ENCODE data around the gene UMODL1.

UMODL1 gene

DNA sequence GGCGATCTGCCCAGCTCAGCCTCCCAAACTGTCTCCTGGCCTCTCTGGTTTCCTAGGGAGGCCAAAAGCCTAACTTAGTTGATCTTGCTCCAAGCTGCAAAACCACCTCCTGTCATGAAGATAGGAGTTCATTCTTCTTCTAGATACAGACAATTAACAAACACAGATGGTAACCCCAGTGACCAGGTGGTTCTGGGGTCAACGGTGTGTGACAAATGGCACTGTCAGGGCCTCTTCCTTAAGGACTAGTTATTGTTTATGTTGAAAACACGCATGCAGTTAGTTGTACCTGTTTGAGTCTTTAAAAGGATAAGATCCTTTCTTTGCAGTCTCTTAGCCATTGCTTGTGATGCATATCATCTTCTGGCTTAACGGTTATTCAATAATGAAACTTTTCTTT, 4.6 kb upstream of the UMODL1 start:
- TF ChIP-seq, protein P1, sequence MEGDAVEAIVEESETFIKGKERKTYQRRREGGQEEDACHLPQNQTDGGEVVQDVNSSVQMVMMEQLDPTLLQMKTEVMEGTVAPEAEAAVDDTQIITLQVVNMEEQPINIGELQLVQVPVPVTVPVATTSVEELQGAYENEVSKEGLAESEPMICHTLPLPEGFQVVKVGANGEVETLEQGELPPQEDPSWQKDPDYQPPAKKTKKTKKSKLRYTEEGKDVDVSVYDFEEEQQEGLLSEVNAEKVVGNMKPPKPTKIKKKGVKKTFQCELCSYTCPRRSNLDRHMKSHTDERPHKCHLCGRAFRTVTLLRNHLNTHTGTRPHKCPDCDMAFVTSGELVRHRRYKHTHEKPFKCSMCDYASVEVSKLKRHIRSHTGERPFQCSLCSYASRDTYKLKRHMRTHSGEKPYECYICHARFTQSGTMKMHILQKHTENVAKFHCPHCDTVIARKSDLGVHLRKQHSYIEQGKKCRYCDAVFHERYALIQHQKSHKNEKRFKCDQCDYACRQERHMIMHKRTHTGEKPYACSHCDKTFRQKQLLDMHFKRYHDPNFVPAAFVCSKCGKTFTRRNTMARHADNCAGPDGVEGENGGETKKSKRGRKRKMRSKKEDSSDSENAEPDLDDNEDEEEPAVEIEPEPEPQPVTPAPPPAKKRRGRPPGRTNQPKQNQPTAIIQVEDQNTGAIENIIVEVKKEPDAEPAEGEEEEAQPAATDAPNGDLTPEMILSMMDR (IDR thresholded peaks at IDR 0.05; ENCODE audit: low read depth, low read length) = no peak
- no peak for DNase-seq (ENCODE audit: extremely low read depth, low read depth)

DNA sequence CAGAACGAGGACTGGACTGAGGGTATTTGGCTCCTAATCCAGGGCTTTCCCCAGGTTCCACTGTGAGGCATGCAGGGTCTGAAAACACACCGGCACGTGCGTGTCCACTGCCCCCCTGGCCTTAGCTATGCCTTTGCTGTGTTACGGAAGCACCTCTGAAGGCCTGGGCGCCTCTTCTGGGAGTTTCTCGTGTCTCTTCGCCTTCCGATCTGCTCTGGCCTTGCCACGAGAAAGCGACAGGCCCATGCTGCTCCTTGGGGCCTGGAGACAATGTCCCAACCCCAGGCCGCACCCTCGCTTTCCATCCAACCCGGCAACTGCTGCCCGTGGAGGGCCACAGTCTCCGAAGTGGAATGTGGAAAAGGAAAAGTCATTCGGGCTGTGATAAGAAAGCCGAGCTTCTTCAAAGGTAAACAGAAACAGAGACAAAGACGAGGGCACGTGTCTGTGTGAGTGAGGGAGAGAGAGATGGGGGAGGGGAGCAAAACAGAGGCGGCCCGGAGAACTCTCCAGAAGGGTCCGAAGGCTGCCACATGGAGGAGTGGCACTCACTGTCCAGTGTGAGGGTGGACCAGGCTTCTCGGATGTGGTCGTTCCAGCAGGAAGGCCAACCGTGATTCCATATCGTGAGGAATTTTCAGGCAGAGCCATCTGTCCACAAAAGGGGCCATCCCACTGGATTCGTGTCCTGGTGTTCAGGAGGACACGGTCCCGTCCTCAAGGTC, 3.4 kb upstream of the UMODL1 start:
- TF ChIP-seq, protein P1 (IDR thresholded peaks at IDR 0.05; ENCODE audit: low read depth, low read length) = no peak
- no peak for DNase-seq (ENCODE audit: extremely low read depth, low read depth)

DNA sequence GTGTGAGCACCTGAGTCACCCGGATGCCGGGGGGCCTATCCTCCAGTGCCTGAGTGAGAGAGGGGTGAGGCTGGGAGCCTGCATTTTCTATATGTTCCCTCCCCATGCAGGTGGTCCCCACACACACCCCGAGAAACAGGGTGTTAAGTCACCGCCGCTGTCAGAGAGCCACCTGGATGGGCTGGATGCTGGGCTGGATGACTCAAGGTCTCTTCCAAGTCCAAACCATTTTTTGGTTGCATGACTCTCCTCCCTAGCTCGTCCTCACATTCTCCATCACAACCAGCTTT, 2.9 kb upstream of the UMODL1 start:
- TF ChIP-seq, protein P1 (IDR thresholded peaks at IDR 0.05; ENCODE audit: low read depth, low read length) = no peak
- no peak for DNase-seq (ENCODE audit: extremely low read depth, low read depth)

DNA sequence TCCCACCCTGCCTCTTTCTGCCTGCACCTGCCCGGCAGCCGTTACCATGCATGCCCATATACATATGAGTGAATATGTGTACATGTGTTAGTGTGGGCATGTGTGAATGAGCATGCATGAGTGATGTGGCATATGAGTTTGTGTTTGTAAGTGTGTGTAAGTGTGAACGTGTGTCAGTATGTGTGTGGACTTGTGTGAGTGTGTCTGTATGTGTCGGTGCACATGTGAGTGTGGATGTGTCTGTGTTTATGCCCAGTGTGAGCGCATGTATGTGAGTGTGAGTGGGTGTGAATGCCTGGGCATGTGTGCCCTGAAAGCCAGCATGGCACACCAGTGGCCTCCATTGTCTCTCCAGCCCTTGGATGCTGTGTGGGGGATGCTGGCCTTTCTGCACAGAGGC, 2.5 kb upstream of the UMODL1 start:
- no peak for DNase-seq (ENCODE audit: extremely low read depth, low read depth)
- TF ChIP-seq, protein P1 (IDR thresholded peaks at IDR 0.05; ENCODE audit: low read depth, low read length) = no peak

DNA sequence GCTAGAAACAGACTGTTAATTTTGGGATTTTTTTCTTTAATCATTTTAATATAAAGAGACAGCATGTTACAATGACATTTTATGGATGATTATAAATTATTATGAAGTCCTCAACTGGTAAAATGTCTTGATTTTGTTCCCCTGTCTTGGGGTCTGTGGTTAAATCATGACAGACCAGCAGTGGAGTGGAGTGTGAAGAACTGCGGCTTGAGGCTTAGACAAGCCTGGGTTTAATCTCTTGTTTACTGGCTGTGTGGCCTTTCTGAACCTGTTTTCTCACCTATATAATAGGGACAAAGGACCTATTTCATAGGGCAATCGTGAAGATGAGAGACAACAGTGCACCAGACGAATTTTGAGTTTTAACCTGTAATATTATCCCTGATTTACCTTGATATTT, 1.8 kb upstream of the UMODL1 start:
- TF ChIP-seq, protein P1 (IDR thresholded peaks at IDR 0.05; ENCODE audit: low read depth, low read length) = no peak
- DNase-seq (ENCODE audit: extremely low read depth, low read depth) = no peak

DNA sequence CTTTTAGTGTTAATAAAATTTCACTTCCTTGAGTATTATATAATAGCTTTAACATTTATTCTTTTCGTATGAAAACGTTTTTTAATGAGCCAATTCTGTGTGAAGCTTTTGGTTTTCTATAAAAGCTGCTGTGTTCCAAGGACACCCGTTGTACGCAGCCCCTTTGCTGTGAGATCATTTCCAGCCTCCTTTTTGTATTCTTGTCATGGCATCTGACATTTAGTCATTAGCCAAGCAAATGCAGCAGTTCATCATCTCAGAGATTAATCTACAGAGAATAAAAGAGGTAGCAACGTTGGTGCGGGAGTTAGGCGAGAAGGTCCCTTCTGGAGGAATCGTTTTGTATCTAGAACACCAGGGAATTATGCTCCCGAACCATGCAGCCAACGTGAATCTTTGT, 1.3 kb upstream of the UMODL1 start:
- TF ChIP-seq, protein P1 (IDR thresholded peaks at IDR 0.05; ENCODE audit: low read depth, low read length) = no peak
- no peak for DNase-seq (ENCODE audit: extremely low read depth, low read depth)

DNA sequence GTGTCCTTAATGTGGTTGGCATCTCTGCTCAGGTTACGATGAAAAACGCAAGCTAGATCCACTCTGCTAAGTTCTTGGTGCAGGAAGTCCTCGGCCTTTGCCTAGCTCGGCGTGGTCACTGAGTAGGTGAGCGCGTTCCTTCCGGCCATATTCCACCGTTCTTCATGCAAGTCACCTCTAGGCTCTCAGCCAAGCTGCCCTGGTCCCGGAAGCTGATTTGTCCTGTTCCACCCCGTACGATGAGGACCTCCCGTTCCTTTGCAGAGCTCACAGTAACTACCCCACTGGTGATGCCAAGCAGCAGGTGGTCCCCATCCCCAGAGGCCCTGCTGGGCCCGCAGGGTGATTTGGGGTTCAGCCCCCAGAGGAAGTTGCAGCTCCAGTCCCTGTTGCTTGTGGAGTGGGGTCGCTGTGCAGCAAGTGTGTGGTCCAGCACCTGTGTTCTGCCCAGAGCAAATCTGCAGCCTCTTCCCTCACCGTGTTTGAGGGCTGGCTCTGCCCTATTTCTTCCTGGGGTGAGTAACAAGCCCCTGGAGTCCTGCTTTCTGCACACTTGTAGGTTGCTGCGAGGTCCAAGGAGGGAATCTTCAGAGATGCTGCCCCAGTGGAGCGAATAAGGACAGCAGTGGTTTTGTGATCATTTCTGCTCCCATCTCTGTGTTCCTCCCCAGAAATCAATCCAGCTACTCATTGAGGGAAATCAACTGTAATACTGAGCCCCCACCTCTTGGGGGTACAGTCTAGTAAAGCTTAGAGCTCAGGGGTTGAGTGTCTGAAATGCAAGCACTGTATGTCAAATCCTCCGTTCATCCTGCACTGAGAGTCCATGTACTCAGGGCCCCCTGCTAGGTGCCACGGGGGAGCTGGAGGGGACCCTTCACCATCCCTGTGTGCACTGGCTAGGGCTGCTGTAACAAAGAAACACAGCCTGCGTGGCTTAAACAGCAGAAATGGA, 2.3 kb downstream of the UMODL1 start:
- TF ChIP-seq, protein P1 (IDR thresholded peaks at IDR 0.05; ENCODE audit: low read depth, low read length) = no peak
- DNase-seq (ENCODE audit: extremely low read depth, low read depth) = no peak

All from AG09319 (cell line).